ENCODE measurements around the gene INTS11.

The INTS11 gene

GRCh38 chr1:1365875-1366698 is 41.6 kb upstream of the INTS11 start:
- Histone ChIP-seq H3K27ac (ENCODE audit: low read depth, low read length, severe bottlenecking) (no peak overlapping the region), H3K36me3 (ENCODE audit: control insufficient read depth, insufficient read depth, low read length) (peaks cover 5% of the 10 kb centered on the region), H3K4me3 (ENCODE audit: extremely low read depth, insufficient read depth, low read length, poor library complexity, severe bottlenecking) (no peak overlapping the region), H3K4me1 (ENCODE audit: control insufficient read depth, insufficient read depth, low read length, poor library complexity, severe bottlenecking) (peaks cover 9% of the 10 kb centered on the region), H3K9me3 (ENCODE audit: control insufficient read depth, low read length) (peaks cover 17% of the 10 kb centered on the region)
- WGBS, 2 experiments (ENCODE audit: insufficient coverage in 2 of 2) = 77 to 84% methylated on average over 10 of the region's 10 CpGs

DNA sequence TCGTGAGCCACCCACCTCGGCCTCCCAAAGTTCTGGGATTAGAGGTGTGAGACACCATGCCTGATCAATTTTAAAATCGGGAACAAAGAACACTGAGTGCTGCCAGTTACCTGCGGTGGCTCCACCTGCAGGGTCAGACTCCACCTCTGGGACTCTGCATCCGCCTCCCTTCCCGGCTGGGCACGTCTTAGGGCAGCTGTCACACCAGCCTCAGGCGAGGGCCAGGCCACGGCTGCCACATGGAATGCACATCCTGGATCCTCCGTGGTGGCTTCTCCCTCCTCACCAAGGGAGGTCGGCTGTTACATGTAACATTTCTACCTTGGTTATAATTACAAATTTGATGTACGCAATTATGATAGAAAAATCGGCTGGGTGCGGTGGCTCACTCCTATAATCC is 39.8 kb upstream of the INTS11 start:
- no peak overlapping the region for H3K27ac ChIP-seq (ENCODE audit: low read depth, low read length, severe bottlenecking)
- H3K4me1 ChIP-seq (ENCODE audit: control insufficient read depth, insufficient read depth, low read length, poor library complexity, severe bottlenecking) = peaks cover 26% of the 10 kb centered on the region
- no peak overlapping the region for H3K4me3 ChIP-seq (ENCODE audit: extremely low read depth, insufficient read depth, low read length, poor library complexity, severe bottlenecking)
- H3K36me3 ChIP-seq (ENCODE audit: control insufficient read depth, insufficient read depth, low read length) = no peaks in the 10 kb centered on the region
- H3K9me3 ChIP-seq (ENCODE audit: control insufficient read depth, low read length) = peaks cover 17% of the 10 kb centered on the region
- 88 to 90% methylated on average over 8 to 10 of the region's 14 CpGs for WGBS, 2 experiments (ENCODE audit: insufficient coverage in 2 of 2)

- Histone ChIP-seq H3K4me1 (ENCODE audit: control insufficient read depth, insufficient read depth, low read length, poor library complexity, severe bottlenecking) (peaks cover 31% of the 10 kb centered on the region), H3K4me3 (ENCODE audit: extremely low read depth, insufficient read depth, low read length, poor library complexity, severe bottlenecking) (no peak overlapping the region), H3K36me3 (ENCODE audit: control insufficient read depth, insufficient read depth, low read length) (no peaks in the 10 kb centered on the region), H3K27ac (ENCODE audit: low read depth, low read length, severe bottlenecking) (peak overlapping the region; percentile 97), H3K9me3 (ENCODE audit: control insufficient read depth, low read length) (peaks cover 13% of the 10 kb centered on the region)
- 40 to 42% methylated on average over 8 to 9 of the region's 13 CpGs for WGBS, 2 experiments (ENCODE audit: insufficient coverage in 2 of 2)
Observed at GRCh38 chr1:1361982-1362423, 37.5 kb upstream of the INTS11 start.

DNA sequence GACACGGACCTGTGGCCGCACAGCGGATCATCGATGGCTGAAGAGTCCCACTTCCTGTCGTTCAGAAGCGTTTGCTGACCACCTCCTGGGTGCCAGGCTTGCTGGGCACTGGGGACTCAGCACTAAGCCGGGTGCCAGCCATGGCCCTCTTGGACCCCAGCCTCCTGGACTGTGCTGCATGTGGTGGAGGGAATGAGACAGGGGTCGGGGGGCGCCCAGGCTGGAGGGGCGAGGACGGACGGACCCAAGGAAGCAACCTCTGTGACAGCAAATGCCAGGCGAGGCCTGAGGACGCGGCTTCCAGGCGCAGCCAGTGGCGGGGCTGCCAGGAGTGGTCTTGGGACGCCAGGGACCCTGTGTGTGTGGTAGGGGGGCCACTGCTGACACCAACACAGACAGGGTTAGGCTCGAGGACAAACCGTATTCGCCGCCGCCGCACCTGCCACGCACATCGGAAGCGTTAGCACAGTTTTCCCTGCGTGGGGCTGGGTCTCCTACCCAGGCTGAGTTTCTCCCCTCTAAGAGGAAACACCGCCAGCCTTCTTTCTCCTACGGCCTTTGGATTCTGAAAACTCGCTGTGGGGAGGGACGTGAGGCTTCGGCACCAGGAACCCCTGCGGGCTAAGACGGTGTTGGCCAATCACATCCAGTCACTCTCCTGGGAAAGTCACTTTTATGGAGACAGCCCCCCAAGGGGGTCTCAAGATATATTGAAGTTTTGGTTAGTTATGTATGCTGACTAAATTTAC is 36.9 kb upstream of the INTS11 start:
- Histone ChIP-seq H3K9me3 (ENCODE audit: control insufficient read depth, low read length) (peaks cover 7% of the 10 kb centered on the region), H3K4me1 (ENCODE audit: control insufficient read depth, insufficient read depth, low read length, poor library complexity, severe bottlenecking) (peaks cover 34% of the 10 kb centered on the region), H3K36me3 (ENCODE audit: control insufficient read depth, insufficient read depth, low read length) (no peaks in the 10 kb centered on the region), H3K4me3 (ENCODE audit: extremely low read depth, insufficient read depth, low read length, poor library complexity, severe bottlenecking) (no peak overlapping the region), H3K27ac (ENCODE audit: low read depth, low read length, severe bottlenecking) (peak overlapping the region; percentile 97)
- 80 to 88% methylated on average over 24 to 30 of the region's 35 CpGs for WGBS, 2 experiments (ENCODE audit: insufficient coverage in 2 of 2)

- Histone ChIP-seq H3K36me3 (ENCODE audit: control insufficient read depth, insufficient read depth, low read length) (no peaks in the 10 kb centered on the region), H3K4me3 (ENCODE audit: extremely low read depth, insufficient read depth, low read length, poor library complexity, severe bottlenecking) (no peak overlapping the region), H3K4me1 (ENCODE audit: control insufficient read depth, insufficient read depth, low read length, poor library complexity, severe bottlenecking) (peaks cover 39% of the 10 kb centered on the region), H3K9me3 (ENCODE audit: control insufficient read depth, low read length) (no peaks in the 10 kb centered on the region), H3K27ac (ENCODE audit: low read depth, low read length, severe bottlenecking) (peak overlapping the region; percentile 97)
- WGBS, 2 experiments (ENCODE audit: insufficient coverage in 2 of 2) = 62 to 68% methylated on average over 17 to 19 of the region's 20 CpGs
Observed at GRCh38 chr1:1360506-1361169, 36.2 kb upstream of the INTS11 start.

- peak overlapping the region; percentile 97 for H3K27ac ChIP-seq (ENCODE audit: low read depth, low read length, severe bottlenecking)
- 79 to 80% methylated on average over 16 to 26 of the region's 28 CpGs for WGBS, 2 experiments (ENCODE audit: insufficient coverage in 2 of 2)
- peaks cover 39% of the 10 kb centered on the region for H3K4me1 ChIP-seq (ENCODE audit: control insufficient read depth, insufficient read depth, low read length, poor library complexity, severe bottlenecking)
- H3K9me3 ChIP-seq (ENCODE audit: control insufficient read depth, low read length) = no peaks in the 10 kb centered on the region
- H3K36me3 ChIP-seq (ENCODE audit: control insufficient read depth, insufficient read depth, low read length) = no peaks in the 10 kb centered on the region
- no peak overlapping the region for H3K4me3 ChIP-seq (ENCODE audit: extremely low read depth, insufficient read depth, low read length, poor library complexity, severe bottlenecking)
Observed at GRCh38 chr1:1359664-1360468, 35.4 kb upstream of the INTS11 start.

- Histone ChIP-seq H3K27ac (ENCODE audit: low read depth, low read length, severe bottlenecking) (peak overlapping the region; percentile 97), H3K4me3 (ENCODE audit: extremely low read depth, insufficient read depth, low read length, poor library complexity, severe bottlenecking) (no peak overlapping the region), H3K36me3 (ENCODE audit: control insufficient read depth, insufficient read depth, low read length) (peaks cover 3% of the 10 kb centered on the region), H3K9me3 (ENCODE audit: control insufficient read depth, low read length) (no peaks in the 10 kb centered on the region), H3K4me1 (ENCODE audit: control insufficient read depth, insufficient read depth, low read length, poor library complexity, severe bottlenecking) (peaks cover 39% of the 10 kb centered on the region)
- 81 to 83% methylated on average over 3 to 4 of the region's 6 CpGs for WGBS, 2 experiments (ENCODE audit: insufficient coverage in 2 of 2)
Observed at GRCh38 chr1:1359308-1359663, 34.8 kb upstream of the INTS11 start.

DNA sequence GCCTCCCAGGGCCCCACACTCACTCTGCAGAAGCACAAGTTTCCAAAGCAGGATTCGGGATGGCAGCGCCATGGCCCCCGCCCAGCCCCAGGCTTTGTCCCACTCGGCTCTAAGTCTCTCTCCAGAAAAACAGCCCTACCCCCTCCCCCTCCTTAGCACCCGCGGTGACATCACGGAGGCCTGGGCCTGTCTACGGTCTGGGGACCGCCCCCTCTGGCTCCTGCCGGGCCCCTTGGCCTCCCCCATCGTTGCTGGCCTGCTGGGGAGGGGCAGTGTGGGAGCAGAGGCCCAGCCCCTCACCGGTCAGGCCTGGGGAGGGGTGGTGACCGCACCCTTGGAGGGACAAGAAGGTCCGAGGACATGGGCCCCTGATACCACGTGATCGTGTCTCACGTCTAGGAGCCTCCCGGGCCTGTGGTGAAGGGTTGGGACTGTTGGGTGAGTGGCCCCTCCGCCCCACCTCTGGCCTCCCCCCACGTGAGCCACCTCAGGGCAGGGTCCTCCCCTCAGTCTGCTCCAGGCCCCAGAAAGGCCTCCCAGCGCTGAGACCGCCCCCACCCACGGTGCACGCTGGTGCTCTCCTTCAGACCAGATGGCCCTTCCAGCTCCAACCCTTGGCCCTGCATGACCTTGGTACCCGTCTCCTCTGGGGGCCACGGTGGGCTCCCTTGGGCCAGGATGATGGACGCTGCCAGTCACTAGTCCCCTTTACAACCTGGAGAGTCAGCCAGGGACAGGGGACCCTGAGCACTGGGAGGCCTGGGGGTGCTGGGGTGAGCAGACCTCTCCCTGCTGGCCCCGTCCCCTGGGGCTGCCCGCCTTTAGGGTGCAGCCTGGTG is 34.2 kb upstream of the INTS11 start, which contains the start of gene MXRA8:
MXRA8 (minus strand) TSS at position 123 of the 839 bp plus-strand sequence; CDS start at position 72, 51 bp downstream.
- Histone ChIP-seq H3K4me3 (ENCODE audit: extremely low read depth, insufficient read depth, low read length, poor library complexity, severe bottlenecking) (peak within 1 kb of the TSS; percentile 88), H3K4me1 (ENCODE audit: control insufficient read depth, insufficient read depth, low read length, poor library complexity, severe bottlenecking) (peaks cover 39% of the 10 kb centered on the region), H3K27ac (ENCODE audit: low read depth, low read length, severe bottlenecking) (peak within 1 kb of the TSS; percentile 97), H3K36me3 (ENCODE audit: control insufficient read depth, insufficient read depth, low read length) (peaks cover 9% of the 10 kb centered on the region), H3K9me3 (ENCODE audit: control insufficient read depth, low read length) (no peaks in the 10 kb centered on the region)
- 49 to 57% methylated on average over 19 of the region's 29 CpGs for WGBS, 2 experiments (ENCODE audit: insufficient coverage in 2 of 2)

DNA sequence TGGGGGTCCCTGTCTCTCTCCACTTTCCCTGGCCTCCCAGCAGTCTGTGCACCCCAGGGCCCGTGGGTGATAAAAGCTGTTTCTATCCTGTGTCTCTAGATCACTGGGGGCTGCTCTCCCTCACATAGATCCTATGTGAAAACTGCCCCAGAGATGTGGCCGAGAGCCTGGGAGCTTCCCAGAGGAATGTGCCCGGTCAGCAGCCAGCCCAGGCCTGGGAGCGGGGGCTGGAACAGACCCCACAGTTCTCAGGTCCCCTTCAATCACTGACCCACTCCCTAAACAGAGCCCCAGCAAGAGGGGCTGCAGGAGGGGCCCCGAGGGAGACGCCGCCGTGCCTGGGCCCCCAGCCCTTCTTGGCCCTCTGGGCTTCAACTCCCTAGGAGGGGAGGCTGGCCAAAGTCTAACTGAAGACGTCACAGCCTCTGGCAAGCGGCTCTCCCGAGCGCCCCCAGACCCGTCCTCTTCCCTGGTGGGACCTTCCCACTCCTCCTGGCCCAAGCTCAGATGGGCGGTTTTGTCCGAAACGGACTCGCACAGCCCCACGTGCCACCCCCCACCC is 33.5 kb upstream of the INTS11 start:
- WGBS, 2 experiments (ENCODE audit: insufficient coverage in 2 of 2) = 8 to 13% methylated on average over 14 to 16 of the region's 18 CpGs
- peak overlapping the region; percentile 97 for H3K27ac ChIP-seq (ENCODE audit: low read depth, low read length, severe bottlenecking)
- H3K9me3 ChIP-seq (ENCODE audit: control insufficient read depth, low read length) = no peaks in the 10 kb centered on the region
- peaks cover 46% of the 10 kb centered on the region for H3K4me1 ChIP-seq (ENCODE audit: control insufficient read depth, insufficient read depth, low read length, poor library complexity, severe bottlenecking)
- peak overlapping the region; percentile 88 for H3K4me3 ChIP-seq (ENCODE audit: extremely low read depth, insufficient read depth, low read length, poor library complexity, severe bottlenecking)
- H3K36me3 ChIP-seq (ENCODE audit: control insufficient read depth, insufficient read depth, low read length) = peaks cover 15% of the 10 kb centered on the region

Measured in mesodermal cell (in vitro differentiated cells).